Measurements from ENCODE around the gene TMEM132D. TPM values are rescaled to one million over a fixed set of nuclear protein-coding genes. Genes with fewer than 3 reads are reported as not detected.

The TMEM132D gene
- total RNA-seq, 1 donor from 2014 or later = 16.5 TPM

DNA sequence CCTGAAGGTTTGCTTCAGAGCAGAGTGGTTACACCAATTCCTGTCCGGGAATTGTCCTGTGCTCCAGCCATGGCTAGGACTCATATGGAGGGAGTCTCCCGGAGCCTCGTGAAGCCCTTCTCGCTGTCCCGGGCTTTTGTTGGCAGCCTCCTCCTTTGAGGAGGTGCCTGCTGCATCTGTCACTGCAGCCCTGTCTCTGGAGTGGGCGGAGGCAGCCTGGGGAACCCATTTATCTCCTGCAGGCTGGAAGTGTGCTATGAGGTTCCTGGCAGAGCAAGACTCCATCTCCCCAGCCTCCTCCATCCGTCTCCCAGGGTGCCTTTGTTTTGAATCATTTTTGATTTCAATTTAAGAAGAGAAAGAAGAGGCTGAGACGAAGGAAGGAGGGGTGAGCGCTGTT lies 695.3 kb downstream of the TMEM132D start:
- peaks cover 7% of the 10 kb centered on the region for H3K36me3 Mint-ChIP-seq (ENCODE audit: unreplicated experiment)
- H3K27me3 Mint-ChIP-seq (ENCODE audit: unreplicated experiment) = no peaks in the 10 kb centered on the region
- DNase-seq = no peak
- peaks cover 18% of the 10 kb centered on the region for H3K9me3 Mint-ChIP-seq (ENCODE audit: unreplicated experiment)
- no peak overlapping the region for H3K4me3 Mint-ChIP-seq (ENCODE audit: unreplicated experiment)
- no peak overlapping the region for H3K27ac Mint-ChIP-seq (ENCODE audit: unreplicated experiment)
- TF ChIP-seq, protein P1, sequence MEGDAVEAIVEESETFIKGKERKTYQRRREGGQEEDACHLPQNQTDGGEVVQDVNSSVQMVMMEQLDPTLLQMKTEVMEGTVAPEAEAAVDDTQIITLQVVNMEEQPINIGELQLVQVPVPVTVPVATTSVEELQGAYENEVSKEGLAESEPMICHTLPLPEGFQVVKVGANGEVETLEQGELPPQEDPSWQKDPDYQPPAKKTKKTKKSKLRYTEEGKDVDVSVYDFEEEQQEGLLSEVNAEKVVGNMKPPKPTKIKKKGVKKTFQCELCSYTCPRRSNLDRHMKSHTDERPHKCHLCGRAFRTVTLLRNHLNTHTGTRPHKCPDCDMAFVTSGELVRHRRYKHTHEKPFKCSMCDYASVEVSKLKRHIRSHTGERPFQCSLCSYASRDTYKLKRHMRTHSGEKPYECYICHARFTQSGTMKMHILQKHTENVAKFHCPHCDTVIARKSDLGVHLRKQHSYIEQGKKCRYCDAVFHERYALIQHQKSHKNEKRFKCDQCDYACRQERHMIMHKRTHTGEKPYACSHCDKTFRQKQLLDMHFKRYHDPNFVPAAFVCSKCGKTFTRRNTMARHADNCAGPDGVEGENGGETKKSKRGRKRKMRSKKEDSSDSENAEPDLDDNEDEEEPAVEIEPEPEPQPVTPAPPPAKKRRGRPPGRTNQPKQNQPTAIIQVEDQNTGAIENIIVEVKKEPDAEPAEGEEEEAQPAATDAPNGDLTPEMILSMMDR (IDR thresholded peaks at IDR 0.05; ENCODE audit: partially characterized antibody, unreplicated experiment) = no peak
- peaks cover 8% of the 10 kb centered on the region for H3K4me1 Mint-ChIP-seq (ENCODE audit: low read depth, unreplicated experiment)

DNA sequence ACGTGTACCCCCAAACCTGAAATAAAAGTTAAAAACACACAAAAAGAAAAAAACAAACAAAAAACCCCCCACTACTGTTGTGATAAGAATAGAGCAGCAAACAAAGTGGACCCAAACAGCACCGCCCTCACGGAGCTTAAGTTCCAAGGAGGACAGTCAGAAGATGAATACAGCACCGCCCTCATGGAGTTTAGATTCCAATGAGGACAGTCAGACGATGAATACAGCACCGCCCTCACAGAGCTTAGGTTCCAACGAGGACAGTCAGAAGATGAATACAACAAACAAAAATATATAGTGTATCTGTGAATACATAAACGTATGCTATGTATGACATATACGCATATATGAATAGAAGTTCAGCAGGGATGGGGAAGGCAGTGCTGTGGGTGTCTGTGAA lies 696.7 kb downstream of the TMEM132D start:
- Mint-ChIP-seq H3K27me3 (ENCODE audit: unreplicated experiment) (peaks cover 2% of the 10 kb centered on the region), H3K4me3 (ENCODE audit: unreplicated experiment) (no peak overlapping the region), H3K9me3 (ENCODE audit: unreplicated experiment) (peaks cover 14% of the 10 kb centered on the region), H3K4me1 (ENCODE audit: low read depth, unreplicated experiment) (peaks cover 5% of the 10 kb centered on the region), H3K36me3 (ENCODE audit: unreplicated experiment) (peaks cover 7% of the 10 kb centered on the region), H3K27ac (ENCODE audit: unreplicated experiment) (no peak overlapping the region)
- DNase-seq = no peak
- TF ChIP-seq, protein P1 (IDR thresholded peaks at IDR 0.05; ENCODE audit: partially characterized antibody, unreplicated experiment) = no peak

DNA sequence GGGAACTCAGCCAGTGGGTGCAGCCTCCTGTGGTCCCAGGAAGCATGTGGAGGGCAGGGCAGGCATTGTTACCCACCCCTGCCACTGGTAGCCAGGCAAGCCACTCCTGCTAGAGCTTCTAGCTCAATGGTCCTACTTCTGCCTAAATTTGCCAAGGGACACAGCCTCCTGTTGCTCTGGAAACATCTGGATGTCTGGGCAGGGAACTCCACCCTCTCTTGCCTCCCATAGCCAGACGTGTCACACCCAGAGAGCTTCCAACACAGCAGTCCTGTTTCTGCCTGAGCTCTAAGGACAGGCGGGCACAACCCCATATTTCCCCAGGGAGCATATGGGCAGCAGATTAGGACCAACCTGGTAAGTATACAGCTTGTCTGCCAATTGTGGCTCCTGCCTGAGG lies 700.4 kb downstream of the TMEM132D start:
- no peak overlapping the region for H3K4me3 Mint-ChIP-seq (ENCODE audit: unreplicated experiment)
- H3K36me3 Mint-ChIP-seq (ENCODE audit: unreplicated experiment) = peaks cover 7% of the 10 kb centered on the region
- no peak overlapping the region for H3K27ac Mint-ChIP-seq (ENCODE audit: unreplicated experiment)
- peaks cover 2% of the 10 kb centered on the region for H3K27me3 Mint-ChIP-seq (ENCODE audit: unreplicated experiment)
- TF ChIP-seq, protein P1 (IDR thresholded peaks at IDR 0.05; ENCODE audit: partially characterized antibody, unreplicated experiment) = no peak
- peaks cover 2% of the 10 kb centered on the region for H3K4me1 Mint-ChIP-seq (ENCODE audit: low read depth, unreplicated experiment)
- H3K9me3 Mint-ChIP-seq (ENCODE audit: unreplicated experiment) = peaks cover 1% of the 10 kb centered on the region
- no peak for DNase-seq

DNA sequence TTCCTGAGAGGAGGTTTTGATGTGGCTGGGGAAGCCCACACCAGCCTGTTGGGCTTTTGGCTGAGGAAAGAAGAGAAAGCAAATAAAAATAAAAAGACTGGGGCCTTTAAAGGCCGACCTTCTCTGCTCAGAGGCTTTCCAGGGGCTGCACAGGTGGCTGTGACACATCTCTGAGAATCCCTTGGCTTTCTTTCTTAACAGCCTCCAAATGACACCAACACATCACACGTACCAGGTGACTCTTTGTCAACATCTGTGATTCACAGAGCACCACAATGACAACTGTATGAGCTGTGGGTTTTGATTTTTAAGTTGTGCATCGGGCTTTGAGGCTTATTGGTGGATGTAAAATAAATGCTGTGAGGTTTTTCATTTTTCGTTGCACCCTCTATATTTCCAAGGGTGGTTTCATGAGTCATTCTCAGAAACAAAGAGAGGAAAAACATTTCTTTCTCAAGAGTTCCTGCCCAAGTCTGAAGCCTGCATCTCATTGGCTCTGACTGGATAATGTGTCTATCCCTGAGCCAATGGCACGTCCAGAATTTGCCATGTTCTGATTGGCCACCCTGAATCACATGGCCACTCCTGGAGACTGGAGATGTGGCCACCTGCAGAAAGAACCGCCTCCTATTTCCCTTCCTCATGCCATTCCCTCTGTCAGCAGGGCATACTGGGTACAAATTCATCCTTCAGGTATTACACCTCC lies 701.6 kb downstream of the TMEM132D start:
- Mint-ChIP-seq H3K36me3 (ENCODE audit: unreplicated experiment) (peaks cover 7% of the 10 kb centered on the region), H3K4me1 (ENCODE audit: low read depth, unreplicated experiment) (no peaks in the 10 kb centered on the region), H3K27me3 (ENCODE audit: unreplicated experiment) (peaks cover 2% of the 10 kb centered on the region), H3K27ac (ENCODE audit: unreplicated experiment) (no peak overlapping the region), H3K9me3 (ENCODE audit: unreplicated experiment) (peaks cover 4% of the 10 kb centered on the region), H3K4me3 (ENCODE audit: unreplicated experiment) (no peak overlapping the region)
- no peak for DNase-seq
- TF ChIP-seq, protein P1 (IDR thresholded peaks at IDR 0.05; ENCODE audit: partially characterized antibody, unreplicated experiment) = no peak

DNA sequence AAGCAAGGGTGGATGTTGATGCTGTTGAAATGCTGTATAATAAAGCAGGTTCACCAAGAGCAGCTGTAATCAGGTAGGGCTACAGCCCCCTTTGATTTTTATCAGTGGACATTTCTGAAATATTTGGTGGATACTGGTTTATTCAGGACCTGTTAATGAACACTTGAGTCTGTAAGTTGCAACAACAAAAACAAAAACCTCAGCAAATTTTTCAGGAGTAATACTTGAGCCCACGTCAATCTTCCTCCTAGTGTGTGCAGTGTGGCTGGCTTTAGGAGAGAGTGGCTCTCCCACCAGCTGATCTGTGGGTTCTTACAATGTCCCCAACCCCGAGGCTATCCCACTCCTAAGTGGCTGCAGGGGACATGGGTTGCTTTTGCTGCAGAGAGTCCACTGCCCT lies 702.8 kb downstream of the TMEM132D start:
- Mint-ChIP-seq H3K27me3 (ENCODE audit: unreplicated experiment) (peaks cover 2% of the 10 kb centered on the region), H3K36me3 (ENCODE audit: unreplicated experiment) (peaks cover 7% of the 10 kb centered on the region), H3K27ac (ENCODE audit: unreplicated experiment) (no peak overlapping the region), H3K4me1 (ENCODE audit: low read depth, unreplicated experiment) (no peaks in the 10 kb centered on the region), H3K9me3 (ENCODE audit: unreplicated experiment) (peaks cover 4% of the 10 kb centered on the region), H3K4me3 (ENCODE audit: unreplicated experiment) (no peak overlapping the region)
- TF ChIP-seq, protein P1 (IDR thresholded peaks at IDR 0.05; ENCODE audit: partially characterized antibody, unreplicated experiment) = no peak
- no peak for DNase-seq
